Mesodermal cell (in vitro differentiated cells): ENCODE data around the gene GRM1.
"Not testable (repeated sequence)": the region's sequence is repeated elsewhere in the genome, so short reads cannot be mapped to it uniquely, and the experiment has no call there.

Experiments
- H3K27ac ChIP-seq: 2 replicates; pipeline ENCODE4 v1.7.0; 2013; ENCODE audit warnings: mild to moderate bottlenecking, low read depth, low read length, moderate library complexity; ENCODE audit not compliant: severe bottlenecking
- H3K36me3 ChIP-seq: 2 replicates; pipeline ENCODE4 v1.7.1; 2013; ENCODE audit warnings: mild to moderate bottlenecking, low read length, moderate library complexity; ENCODE audit not compliant: control insufficient read depth, insufficient read depth
- H3K4me1 ChIP-seq: one replicate; pipeline ENCODE4 v1.7.1; 2013; ENCODE audit warnings: mild to moderate bottlenecking, low read length; ENCODE audit not compliant: insufficient read depth, control insufficient read depth, poor library complexity, severe bottlenecking
- H3K4me3 ChIP-seq: 2 replicates; pipeline ENCODE4 v1.7.0; 2013; ENCODE audit warnings: low read length, control low read depth, mild to moderate bottlenecking; ENCODE audit not compliant: insufficient read depth, poor library complexity, severe bottlenecking; ENCODE audit errors: extremely low read depth
- H3K9me3 ChIP-seq: 2 replicates; pipeline ENCODE4 v1.7.1; 2013; ENCODE audit warnings: mild to moderate bottlenecking, low read length, moderate library complexity; ENCODE audit not compliant: control insufficient read depth
- WGBS, 2 experiments: methylation state at CpG; one replicate each; pipeline ENCODE4 v1.1.5; 2013; ENCODE audit warnings: missing lambda C conversion rate in 2 of 2; ENCODE audit not compliant: insufficient coverage in 2 of 2; 5-methylcytosine and 5-hydroxymethylcytosine counted together

The GRM1 gene

DNA sequence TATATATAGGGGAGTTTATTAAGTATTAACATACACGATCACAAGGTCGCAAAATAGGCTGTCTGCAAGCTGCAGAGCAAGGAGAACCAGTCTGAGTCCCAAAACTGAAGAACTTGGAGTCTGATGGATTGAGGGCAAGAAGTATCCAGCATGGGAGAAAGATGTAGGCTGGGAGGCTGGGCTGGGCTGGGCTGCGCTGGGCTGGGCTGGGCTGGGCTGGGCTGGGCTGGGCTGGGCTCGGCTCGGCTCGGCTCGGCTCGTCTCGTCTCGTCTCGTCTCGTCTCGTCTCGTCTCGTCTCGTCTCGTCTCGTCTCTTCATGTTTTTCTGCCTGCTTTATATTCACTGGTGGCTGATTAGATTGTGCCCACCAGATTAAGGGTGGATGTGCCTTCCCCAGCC lies 238.6 kb downstream of the GRM1 start:
- 83% methylated on average over 1 of the region's 18 CpGs; no CpG with 5 or more reads in 1 of the 2 experiments for WGBS, 2 experiments
- H3K36me3 ChIP-seq = no peaks in the 10 kb centered on the region
- H3K27ac ChIP-seq = no peak overlapping the region
- no peak overlapping the region for H3K4me3 ChIP-seq
- H3K9me3 ChIP-seq = no peaks in the 10 kb centered on the region
- no peaks in the 10 kb centered on the region for H3K4me1 ChIP-seq

DNA sequence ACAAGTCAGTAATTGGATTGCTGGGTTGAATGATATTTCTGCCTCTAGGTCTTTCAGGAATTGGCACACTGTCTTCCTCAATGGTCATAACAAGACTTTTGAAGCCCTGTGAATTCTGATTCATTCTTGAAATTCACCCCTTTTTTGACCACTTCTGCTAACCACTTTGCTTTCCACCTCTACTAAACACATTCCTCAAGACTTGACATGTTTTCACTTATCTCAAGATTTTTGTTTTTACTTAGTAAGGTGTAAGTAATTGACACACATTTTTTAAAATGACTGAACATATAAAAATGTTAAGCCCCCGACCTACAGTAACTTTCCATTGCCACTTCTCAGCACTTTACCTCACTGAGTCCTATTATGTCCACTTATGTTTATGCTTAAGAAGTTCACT lies 239.1 kb downstream of the GRM1 start:
- no CpG with 5 or more reads among the region's 1 CpG for WGBS, 2 experiments
- Histone ChIP-seq H3K36me3 (no peaks in the 10 kb centered on the region), H3K4me3 (no peak overlapping the region), H3K9me3 (no peaks in the 10 kb centered on the region), H3K4me1 (no peaks in the 10 kb centered on the region), H3K27ac (no peak overlapping the region)

- H3K27ac ChIP-seq = no peak overlapping the region
- no peaks in the 10 kb centered on the region for H3K9me3 ChIP-seq
- H3K4me1 ChIP-seq = no peaks in the 10 kb centered on the region
- H3K4me3 ChIP-seq = no peak overlapping the region
- H3K36me3 ChIP-seq = no peaks in the 10 kb centered on the region
Measured at GRCh38 chr6:146269482-146269881, 240.6 kb downstream of the GRM1 start.

- WGBS, 2 experiments = 80 to 83% methylated on average over 1 of the region's 1 CpG
- not testable (repeated sequence) for H3K9me3 ChIP-seq, H3K4me3 ChIP-seq, H3K4me1 ChIP-seq, H3K27ac ChIP-seq, H3K36me3 ChIP-seq
Measured at GRCh38 chr6:146271163-146271562, 242.3 kb downstream of the GRM1 start.

DNA sequence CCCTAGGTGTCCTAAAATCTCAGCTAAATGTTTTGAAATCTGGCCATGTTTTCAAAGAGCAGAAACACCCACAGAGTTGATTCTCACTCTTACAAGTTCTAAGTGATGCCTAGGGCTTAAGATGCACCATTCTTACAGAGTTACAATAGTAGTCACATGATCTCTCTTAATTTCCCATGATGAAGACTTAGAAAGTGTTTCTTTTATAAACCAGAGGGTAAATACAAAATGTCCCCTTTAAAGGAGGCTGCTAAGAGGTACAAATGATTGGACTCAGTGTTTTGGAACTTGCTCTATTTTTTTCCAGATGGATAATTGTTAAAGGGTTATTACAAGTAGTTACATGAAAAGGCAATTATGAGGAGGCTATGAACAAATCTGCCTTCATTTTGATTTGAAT lies 244.6 kb downstream of the GRM1 start:
- no peaks in the 10 kb centered on the region for H3K36me3 ChIP-seq
- no peak overlapping the region for H3K27ac ChIP-seq
- H3K9me3 ChIP-seq = no peaks in the 10 kb centered on the region
- no peaks in the 10 kb centered on the region for H3K4me1 ChIP-seq
- no peak overlapping the region for H3K4me3 ChIP-seq

GRCh38 chr6:146277142-146277541 lies 248.3 kb downstream of the GRM1 start:
- 44 to 80% methylated on average over 1 of the region's 2 CpGs for WGBS, 2 experiments
- H3K9me3 ChIP-seq = no peaks in the 10 kb centered on the region

GRCh38 chr6:146281651-146282362 lies 252.9 kb downstream of the GRM1 start:
- no peaks in the 10 kb centered on the region for H3K4me1 ChIP-seq
- H3K9me3 ChIP-seq = no peaks in the 10 kb centered on the region
- H3K27ac ChIP-seq = no peak overlapping the region
- no peak overlapping the region for H3K4me3 ChIP-seq
- H3K36me3 ChIP-seq = no peaks in the 10 kb centered on the region

More at GRCh38 chr6:146277142-146277541, 248.3 kb downstream of the GRM1 start:
- Histone ChIP-seq H3K27ac (no peak overlapping the region), H3K4me3 (no peak overlapping the region), H3K4me1 (no peaks in the 10 kb centered on the region), H3K36me3 (no peaks in the 10 kb centered on the region)

- 80 to 100% methylated on average over 1 to 2 of the region's 2 CpGs for WGBS, 2 experiments
- Histone ChIP-seq H3K27ac (no peak overlapping the region), H3K36me3 (no peaks in the 10 kb centered on the region)
Measured at GRCh38 chr6:146282837-146283236, 254.0 kb downstream of the GRM1 start.

GRCh38 chr6:146284311-146284710 lies 255.4 kb downstream of the GRM1 start:
- WGBS, 2 experiments = 67 to 100% methylated on average over 1 of the region's 2 CpGs
- Histone ChIP-seq H3K9me3 (no peaks in the 10 kb centered on the region), H3K36me3 (no peaks in the 10 kb centered on the region), H3K27ac (no peak overlapping the region), H3K4me1 (no peaks in the 10 kb centered on the region), H3K4me3 (no peak overlapping the region)

More at GRCh38 chr6:146282837-146283236, 254.0 kb downstream of the GRM1 start:
- Histone ChIP-seq H3K4me1 (no peaks in the 10 kb centered on the region), H3K9me3 (no peaks in the 10 kb centered on the region), H3K4me3 (no peak overlapping the region)

DNA sequence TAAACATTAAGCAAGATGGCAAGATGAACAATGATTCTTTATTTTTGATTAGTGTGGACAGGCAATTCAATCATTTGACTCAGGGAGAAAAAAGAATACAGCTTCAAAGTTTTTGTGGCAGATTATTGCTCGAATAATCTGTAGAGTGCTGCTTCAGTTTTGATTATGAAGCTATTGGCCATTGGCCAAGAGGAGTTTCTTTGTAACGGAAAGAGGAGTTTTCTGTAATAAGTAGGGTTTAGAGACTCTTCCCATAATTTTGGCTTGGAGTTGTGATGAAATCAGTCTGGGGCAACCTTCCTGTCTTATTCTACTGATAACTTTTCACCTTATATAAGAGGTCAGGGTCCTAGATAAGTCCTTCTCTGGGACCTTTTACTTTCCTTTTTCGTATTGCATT lies 258.1 kb downstream of the GRM1 start:
- H3K36me3 ChIP-seq = no peaks in the 10 kb centered on the region
- 90 to 100% methylated on average over 1 to 2 of the region's 3 CpGs for WGBS, 2 experiments
- no peak overlapping the region for H3K27ac ChIP-seq
- H3K4me3 ChIP-seq = no peak overlapping the region
- H3K9me3 ChIP-seq = no peaks in the 10 kb centered on the region
- no peaks in the 10 kb centered on the region for H3K4me1 ChIP-seq

- Histone ChIP-seq H3K4me3 (no peak overlapping the region), H3K36me3 (no peaks in the 10 kb centered on the region), H3K27ac (no peak overlapping the region), H3K4me1 (no peaks in the 10 kb centered on the region), H3K9me3 (no peaks in the 10 kb centered on the region)
- 75 to 100% methylated on average over 1 of the region's 1 CpG for WGBS, 2 experiments
Measured at GRCh38 chr6:146287691-146288369, 259.0 kb downstream of the GRM1 start.
